Activated effector memory CD4-positive, alpha-beta T cell treated with Interleukin-2 at 50 U/mL for 16 hours (primary cell): ENCODE measurements around the gene GRM7.

Source experiments
- DNase-seq: peaks from one replicate; pipeline ENCODE4 v3.0.0-alpha.2; 2020

The GRM7 gene

DNA sequence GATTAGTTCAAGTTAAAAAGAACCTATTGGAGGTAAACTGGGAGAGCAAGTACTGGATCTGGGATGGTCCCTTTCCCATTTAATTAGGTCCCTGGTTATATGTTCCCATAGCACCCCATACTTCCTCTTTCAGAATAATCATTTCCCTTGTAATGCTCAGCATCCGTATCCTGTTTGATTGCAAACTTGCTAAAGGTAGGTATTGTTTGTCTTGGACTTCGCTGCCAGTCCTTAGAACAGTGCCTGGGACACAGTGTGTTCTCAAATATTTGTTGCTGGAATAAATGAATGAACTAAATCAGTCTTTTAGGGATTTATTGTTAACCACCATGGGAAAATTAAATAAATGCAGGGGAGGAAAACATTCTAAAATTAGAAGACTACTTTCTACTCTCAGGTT lies 299.8 kb downstream of the GRM7 start:
- no peak for DNase-seq

DNA sequence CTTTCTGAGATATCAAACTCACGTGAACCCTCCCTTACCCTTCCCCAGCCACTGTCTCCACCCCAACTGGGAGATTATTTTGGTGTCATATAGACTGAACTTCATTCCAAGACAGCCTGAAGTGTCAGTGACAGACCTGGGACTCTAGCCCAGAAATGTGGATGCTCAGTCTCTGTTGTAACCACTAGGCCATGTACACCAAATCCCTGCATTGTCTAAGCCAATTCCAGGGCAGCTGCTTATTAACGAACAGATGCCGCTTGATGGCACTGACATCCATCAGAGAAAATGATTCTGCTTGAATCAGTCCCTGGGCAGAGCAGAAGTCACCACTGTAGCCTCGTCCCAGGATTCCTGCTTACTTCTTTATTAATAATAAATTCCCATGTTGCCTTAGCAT lies 305.5 kb downstream of the GRM7 start:
- no peak for DNase-seq

DNA sequence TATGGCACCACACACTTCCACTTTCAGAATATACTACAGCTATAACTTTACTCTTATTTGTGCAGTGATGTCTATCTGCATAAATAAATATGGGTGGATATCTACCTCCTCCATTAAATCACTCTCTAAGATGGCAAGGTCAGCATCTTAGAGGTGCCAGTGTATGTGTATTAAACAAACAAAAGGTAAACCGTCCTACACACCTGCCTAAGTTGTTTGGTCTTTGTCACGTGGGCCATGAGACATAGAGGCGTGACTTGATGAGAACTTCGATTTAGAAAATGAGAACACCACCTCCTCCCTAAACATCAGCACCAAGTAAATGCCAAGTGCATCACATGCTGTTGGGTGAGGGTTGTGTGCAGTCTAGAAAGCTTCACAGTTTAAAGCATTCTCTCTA lies 310.6 kb downstream of the GRM7 start:
- DNase-seq = no peak

DNA sequence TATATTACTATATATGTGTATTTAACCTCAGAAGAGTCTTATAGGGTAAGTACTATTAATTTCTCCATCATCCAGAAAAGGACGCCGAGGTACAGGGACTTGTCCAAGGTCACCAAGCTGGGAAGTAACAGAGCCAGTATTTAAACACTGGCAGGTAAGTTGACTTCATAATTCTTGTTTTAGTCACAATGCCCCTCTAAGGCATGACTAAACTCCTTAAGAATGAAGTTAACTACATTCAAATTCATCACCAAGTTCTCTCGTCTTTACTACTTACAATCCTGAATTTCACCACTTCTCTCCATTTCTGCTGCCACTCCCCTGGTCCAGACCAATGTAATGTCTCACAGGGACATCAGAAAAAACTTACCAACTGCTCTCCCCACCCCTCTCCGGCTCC lies 312.1 kb downstream of the GRM7 start:
- DNase-seq = no peak

DNA sequence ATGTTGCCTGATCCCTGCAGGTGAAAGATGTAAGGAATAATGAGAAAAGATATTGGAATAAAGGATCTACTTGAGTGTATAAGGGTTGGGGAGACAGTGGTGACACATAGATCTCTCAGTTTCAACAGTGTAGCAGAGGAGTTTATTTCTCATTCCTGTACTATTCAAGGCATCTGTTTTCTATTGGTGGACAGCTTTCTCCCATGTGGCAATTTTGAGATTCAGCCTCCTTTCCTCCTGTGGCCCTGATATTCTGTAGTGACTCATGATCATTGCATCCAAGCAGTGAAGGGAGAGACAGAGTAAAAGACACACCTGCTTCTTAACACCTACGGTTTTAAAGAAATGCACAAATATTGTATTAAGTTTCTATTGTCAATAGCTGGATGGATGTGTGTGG lies 327.6 kb downstream of the GRM7 start:
- DNase-seq = no peak

DNA sequence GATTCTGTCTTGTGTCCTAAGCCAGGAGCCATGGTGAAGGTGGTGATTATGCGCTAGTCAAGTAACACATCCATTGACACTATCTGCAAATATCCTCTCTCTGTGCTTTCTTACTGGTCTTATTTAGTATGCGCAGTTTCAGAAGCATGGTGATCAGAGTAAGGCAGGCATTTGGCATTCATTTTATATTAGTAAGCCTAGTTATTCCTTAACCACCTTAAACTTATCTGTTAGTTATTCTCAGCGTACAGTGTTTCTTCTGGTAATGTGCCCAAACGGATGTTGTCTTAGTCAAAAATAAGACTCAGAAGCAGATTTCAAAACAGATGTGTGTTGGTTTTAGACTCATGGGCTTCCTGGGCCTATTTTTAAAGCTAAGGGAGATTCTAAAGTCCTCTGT lies 329.2 kb downstream of the GRM7 start:
- DNase-seq = no peak

DNA sequence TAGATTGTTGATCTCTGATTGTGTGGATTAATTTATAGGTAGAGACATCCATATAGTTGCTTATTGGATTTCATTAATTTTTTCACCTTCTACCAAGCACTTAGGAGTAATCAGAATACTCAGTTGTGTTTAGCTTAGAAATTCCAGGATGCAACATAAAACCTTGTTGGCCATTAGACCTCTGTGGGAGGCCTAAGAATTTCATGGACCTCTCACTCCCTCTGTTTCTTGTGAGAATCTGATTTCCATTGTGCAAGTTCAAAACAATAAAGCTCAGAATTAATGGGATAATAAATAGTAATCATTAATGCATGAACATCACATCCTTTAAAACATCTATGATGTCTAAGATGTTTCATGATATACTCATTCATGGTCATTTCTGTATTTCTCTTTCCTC lies 332.4 kb downstream of the GRM7 start:
- DNase-seq = no peak

DNA sequence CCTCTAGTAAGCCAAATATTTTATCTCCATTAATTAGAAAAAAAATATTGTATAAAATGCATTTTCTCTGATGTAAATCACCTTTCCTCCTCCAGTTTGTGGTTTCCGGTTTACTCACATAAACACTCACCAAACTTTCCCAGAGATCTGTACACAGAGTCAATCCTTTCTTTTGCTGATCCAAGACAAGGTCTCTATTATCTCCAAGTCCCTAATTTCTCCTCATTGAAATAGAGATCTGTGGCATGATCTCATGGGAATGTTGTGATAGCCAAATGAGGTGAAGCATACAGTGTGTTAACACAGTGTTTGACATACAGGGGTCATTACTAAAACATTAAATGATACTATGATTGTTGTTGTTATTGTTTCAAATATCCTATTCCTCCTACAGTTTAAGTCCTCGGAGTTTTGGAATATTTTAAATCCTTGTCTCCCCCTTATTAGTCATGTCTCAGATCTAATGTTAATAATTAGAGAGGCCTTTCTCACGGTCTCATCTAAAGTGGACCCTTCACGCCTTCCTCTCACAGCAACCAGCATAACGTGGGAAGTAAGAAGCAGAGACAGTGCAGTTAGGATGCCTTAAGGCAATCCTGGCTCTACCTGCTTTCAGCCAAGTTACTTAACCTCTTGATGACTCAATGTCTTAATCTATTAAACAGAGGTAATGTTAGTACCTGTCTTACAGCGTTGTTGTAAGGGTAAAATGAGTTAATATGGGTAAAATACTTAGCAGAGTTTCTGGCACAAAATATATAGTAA lies 333.3 kb downstream of the GRM7 start:
- DNase-seq = no peak

DNA sequence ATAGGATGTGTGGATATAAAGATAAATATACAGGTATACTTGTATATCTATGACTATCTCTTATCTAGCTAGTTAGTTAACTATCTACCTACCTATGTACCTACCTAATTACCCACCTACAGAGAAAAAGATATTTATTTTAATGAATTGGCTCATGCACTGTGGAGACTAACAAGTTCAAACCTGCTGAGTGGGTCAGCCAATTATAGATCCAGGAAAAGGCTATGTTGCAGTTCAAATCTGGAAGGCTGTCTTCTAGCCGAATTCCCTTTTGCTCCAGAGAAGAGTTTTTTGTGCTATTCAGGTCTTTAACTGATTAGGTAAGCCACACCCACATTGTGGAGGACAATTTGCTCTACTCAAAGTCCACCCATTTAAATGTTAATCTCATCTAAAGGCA lies 335.0 kb downstream of the GRM7 start:
- DNase-seq = no peak

DNA sequence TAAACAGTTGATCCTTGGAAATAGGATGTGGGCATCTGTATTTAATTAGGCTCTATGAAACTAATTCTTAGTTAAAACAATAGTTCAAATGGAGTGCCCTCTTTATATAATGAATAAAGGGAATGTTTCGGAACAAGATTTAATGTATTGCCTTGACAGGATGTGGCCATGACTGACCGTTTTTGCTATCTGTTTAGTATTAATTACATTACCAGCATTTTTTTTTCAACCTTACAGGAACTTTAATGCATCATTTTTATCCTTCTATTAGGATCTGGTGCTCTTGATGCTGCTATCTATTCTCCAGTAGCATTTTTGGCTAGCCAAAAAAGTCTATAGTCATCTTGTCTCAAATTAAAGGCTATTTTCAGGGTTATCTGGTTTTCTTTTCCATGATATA lies 340.9 kb downstream of the GRM7 start:
- DNase-seq = no peak

DNA sequence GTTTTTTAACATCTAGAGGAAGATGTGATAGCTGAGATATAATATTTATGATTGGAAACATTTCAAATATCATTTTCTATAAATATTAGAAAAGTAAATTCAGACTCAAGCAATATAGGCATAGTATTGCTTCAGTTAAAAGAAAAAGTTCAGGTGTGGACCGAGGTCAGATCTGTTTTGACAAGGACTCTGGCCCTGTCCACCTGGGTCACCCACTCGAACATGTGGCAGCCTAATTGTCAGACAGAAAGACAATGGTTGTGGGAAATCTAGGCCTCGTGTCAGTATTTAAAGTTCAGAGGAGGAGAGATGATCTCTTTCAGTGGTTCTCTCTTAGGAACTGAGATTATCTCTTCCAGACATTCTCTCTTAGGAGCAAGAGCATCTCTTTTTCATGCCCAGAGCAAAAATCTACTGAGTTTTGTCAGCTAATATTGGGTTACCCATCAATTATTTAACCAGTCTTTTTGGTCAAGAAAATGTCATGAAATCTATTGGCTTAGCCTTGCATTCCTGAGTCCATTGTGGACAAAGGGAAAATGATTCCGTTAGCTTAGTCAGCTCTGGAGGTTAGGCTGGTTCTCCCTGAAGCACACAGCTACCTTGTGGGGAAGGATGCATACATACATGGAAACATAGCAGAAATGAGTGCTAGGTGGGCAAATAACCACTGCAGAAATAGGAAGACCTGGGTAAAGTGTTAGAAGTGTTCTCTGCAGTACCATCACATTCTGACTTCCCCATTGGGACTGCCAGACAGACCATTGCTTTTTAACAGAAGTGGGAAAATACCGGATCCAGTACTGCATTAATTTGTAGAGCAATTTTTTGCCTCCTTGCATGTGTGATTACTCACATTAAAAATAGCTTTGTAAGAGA lies 343.3 kb downstream of the GRM7 start:
- DNase-seq = no peak

DNA sequence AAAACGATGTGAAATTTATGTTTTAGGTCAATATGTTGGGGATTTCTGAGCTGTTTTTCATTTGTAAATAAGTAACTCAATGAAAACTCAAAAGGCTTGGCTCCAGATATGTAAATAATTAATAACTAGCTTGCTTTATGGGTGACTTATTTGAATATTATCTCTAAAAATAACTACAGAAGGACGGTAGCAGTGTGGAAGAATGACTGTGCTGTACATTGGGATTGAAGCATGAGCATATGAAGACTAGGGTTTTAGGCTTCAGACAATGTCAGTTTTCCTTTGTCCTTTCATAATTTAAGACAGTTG lies 343.9 kb downstream of the GRM7 start:
- no peak for DNase-seq

DNA sequence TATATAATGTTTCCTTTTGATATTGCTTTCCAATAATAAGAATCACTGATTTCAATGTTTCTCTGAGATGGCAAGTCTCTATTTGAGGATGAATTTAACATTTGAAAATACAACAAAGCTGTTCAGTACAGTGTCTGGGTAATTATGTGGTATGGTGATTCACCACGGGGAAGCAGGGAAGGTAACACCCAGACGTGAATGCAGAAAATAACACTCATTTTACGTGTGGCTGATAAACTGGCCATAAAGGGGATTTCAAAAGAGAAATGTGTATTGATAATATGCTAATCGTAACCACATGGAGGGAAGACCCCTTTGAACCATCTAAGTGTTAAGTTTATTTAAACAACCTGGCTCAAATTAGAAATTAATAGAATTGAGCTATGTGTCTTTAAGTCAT lies 344.6 kb downstream of the GRM7 start:
- DNase-seq = no peak

DNA sequence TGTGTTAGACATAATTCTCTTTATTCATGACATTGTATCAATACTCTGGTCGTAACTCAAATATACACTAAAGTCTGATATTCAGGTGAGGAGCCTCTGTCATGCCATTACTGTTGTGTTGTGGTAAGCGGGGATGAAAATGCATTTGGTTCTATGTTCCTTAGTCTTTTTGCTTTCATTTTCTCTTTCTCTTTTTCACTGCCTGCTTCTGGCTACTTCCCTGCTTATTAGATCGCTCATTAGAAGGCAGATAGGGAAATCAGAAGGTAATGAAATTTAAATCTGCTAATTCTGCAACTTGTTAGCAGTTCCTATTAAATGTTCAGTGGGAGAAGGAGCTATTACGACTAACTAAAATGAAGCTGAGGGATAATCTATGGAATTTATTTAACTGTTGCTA lies 345.0 kb downstream of the GRM7 start:
- no peak for DNase-seq

DNA sequence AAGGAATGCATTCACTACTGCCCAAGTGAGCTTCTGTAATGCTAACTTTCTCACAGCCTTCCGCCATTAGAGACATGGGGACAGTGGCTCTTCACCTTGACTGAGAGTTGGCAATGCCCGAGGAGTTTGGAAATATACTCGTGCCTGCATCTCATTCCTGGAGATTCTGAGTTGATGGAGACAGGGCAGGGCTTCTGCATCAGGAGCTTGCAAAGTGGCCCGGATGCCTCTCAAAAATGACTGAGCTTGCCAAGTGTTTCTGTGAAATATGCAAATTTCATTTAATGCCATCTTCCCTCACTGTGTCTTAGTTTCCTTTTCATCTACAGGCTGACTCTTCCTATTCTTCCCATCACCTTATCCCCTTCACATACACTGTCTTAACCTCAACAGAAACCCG lies 346.2 kb downstream of the GRM7 start:
- DNase-seq = no peak

DNA sequence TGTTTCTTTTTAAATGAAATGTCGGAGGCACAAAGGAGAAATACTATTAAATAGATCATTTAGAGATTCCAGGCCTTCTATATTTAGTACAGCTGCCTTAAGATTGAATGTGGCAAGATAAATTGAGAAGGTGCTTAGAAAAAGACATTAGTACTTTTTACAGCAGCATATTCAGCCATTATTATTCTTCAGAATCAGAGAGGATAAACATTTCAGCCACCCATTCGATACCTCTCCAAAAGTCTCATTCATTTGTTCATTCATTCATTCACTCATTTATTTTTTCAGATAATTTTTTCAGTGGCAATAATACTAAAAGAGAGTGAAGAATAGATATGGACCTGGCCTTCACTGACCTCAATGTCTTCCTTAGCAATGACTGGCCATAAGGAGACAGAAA lies 347.0 kb downstream of the GRM7 start:
- no peak for DNase-seq

DNA sequence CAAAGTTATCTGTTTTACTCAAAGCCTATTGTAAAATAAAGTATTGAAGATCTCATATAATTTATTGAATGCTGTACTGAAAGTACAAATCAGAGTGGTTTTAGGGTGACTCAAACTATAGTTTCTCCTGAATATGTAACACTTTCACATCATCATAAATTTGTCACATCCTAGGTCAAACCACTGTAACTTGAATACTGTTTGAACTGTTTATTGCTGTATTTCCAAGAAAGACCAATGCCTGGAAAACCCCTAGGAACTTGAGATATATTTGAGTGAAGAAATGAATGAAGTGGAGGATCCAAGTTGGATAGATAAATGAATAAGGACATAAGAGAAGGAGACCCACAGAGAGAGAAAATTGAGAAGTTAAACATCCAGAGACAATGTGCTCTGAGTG lies 348.2 kb downstream of the GRM7 start:
- no peak for DNase-seq

DNA sequence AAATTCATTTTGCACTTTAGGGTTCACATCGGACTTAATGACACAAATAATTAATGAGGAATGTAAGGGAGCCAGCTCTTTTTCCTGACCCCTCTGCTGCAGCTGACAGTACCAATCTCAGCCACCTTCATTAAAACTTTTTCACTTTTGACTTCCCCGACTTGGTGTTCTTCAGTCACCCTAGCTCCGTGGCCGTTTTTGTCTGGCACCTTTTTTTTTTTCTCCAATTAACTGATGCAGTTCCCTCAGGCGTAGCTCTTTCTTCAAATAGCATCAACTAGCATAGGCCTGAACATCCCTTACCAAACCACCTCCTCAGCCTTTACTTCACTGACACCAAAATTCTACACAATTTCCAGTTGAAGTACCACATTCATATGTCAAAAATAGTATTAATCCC lies 350.8 kb downstream of the GRM7 start:
- no peak for DNase-seq

DNA sequence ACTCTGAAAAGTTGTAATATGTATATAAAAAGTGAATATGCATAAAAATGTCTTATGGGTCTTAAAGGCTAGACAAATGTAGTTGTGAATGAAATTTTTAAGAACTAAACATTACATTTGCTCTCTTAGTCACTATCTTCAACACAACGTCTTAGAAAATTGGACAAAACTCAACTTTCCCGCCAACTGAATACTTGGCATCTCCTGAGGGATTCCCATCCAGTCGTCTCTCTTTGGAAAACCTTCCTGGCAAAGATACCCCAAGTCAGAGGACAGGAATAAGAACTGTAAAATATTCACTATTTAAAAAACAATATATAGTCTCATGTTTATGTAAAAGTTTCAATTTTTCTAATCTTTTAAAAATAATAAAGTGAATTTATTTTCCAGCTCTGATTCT lies 354.8 kb downstream of the GRM7 start:
- no peak for DNase-seq

DNA sequence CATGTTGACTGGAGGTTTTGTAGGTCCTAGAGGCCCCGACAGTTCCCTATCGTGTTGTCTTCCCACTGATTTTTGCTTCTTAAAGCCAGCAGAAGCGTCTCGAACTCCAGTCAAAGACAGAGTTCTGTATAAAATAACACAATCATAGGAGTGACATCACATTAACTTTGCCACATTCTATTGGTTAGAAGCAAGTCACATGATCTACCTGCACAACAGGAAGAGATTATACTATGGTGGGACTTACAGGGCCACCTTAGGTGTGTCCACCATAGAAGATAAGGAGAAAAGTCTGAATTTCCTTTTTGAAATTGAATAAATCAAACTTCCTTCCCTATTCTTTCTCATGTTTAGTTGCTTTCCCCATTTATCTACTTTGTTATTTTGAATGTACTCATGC lies 365.5 kb downstream of the GRM7 start:
- no peak for DNase-seq

DNA sequence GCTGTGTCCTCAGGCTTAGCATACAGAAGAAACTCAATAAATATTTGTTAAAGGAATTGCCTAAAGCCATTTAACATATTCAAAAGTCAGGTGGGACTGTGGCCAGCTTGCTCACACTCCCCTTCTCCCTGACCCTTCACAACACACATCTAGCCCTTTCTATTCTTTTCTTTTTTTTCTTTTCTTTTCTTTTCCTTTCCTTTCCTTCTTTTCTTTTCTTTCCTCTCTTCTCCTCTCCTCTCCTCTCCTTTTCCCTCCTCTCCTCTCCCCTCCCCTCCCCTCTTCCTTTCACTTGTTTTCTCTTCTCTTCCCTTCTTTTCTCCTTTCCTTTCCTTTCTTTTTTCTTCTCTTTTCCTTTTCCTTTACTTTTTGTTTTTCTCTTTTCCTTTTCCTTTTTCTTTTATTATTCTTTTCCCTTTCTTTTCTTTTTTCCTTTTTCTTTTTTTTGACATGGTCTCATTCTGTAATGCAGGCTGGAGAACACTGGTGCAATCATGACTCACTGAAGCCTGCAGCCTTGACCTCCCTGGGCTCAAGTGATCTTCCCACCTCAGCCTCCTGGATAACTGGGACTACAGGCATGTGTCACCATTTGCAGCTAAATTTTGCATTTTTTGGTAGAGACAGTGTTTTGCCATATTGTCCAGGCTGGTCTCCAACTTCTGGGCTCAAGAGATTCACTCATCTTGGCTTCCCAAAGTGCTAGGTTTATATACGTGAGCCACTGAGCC lies 377.8 kb downstream of the GRM7 start:
- no peak for DNase-seq

DNA sequence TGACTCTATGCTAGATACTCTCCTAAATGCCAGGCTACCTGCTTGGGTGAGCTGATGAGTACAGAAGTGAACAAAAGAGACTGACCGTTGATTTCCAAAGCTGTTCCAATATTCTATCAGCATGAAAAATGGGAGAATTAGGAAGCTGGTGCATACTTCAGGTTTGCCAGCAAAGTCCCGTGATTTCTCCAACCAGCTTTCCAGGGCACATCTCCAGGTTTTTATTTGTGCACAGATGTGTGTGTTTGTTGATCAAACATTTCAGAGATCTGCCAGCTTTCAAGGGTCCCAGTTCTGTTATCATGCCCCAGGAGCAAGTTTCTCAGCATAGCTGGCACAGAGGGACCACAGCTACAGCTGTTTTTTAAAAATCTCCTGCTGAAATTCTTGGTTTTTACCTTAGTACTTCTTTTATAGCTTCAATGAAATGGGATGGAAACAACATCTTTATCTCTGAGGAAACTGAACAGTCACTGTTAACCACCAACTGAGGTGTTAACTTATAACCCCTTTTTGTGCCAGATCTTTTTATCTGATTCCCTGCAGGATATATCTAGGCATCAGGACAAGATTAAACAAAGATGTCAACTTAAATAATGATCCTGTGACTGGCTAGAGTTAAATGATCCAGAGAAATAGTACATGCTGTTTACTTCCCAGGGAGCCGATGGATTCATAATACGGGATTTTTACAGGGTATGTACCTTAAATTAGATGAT lies 380.8 kb downstream of the GRM7 start:
- DNase-seq = no peak

DNA sequence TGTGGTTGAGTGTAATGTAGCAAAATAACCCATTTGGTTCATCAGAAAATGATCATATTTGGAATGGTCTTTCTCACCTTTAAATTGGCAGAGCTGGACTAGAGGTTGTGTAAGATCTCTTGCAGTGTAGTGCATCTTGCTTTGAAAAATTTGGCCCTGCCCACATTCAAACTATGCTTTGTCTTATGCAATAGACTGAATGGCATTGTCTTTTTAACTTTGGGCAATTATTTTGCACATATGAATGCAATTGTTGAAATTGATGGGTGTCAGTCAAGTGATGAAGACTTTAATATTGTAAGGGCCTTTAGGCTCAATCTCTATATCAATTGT lies 381.4 kb downstream of the GRM7 start:
- no peak for DNase-seq
